ENCODE measurements around the gene SSR1.
A peak's percentile ranks its signal among the peaks of the same experiment; 100 is the strongest.
"Not testable (repeated sequence)": the region's sequence is repeated elsewhere in the genome, so short reads cannot be mapped to it uniquely, and the experiment has no call there.

SSR1 gene

GRCh38 chr6:7317538-7317937 lies 4.5 kb upstream of the SSR1 start:
- no peak for DNase-seq
- Histone ChIP-seq H3K4me3 (ENCODE audit: low read depth, low read length) (no peak overlapping the region), H3K27me3 (replicated peaks) (no peaks in the 10 kb centered on the region), H3K27ac (no peak overlapping the region), H3K36me3 (replicated peaks) (peaks cover 2% of the 10 kb centered on the region)
- TF ChIP-seq CTCF (IDR thresholded peaks at IDR 0.05; ENCODE audit: low read depth, low read length, missing control alignments), result no peak
- in situ Hi-C loops (cut with HindIII; ENCODE audit: low pct_ligation_motif_present, low sequenced_read_pairs), result no loop called here

DNA sequence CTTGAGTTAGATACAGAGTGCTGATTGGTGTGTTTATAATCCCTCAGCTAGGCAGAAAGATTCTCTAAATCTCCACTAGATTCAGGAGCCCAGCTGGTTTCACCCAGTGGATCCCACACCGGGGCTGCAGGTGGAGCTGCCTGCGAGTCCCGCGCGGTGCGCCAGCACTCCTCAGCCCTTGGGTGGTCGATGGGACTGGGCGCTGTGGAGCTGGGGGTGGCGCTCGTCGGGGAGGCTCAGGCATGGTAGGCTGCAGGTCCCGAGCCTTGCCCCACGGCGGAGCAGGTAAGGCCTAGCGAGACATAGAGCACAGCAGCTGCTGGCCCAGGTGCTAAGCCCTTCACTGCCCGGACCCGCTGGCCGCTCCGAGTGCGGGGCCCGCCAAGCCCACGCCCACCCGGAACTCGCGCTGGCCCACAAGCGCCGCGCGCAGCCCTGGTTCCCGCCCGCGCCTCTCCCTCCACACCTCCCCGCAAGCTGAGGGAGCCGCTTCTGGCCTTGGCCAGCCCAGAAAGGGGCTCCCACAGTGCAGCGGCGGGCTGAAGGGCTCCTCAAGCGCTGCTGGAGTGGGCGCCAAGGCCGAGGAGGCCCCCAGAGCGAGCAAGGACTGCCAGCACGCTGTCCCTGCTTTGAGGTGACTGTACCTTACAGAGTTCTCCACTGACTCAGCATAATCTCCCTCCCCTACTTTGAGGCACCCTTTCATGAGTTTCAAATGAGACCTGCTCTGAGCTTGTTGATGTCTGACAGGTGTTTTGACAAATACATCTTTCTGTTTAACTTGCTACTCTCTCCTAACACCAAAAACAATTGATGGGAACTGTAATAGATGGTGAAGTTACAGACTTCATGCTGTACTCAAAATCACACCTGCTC lies 3.9 kb upstream of the SSR1 start:
- Histone ChIP-seq H3K36me3 (replicated peaks) (peaks cover 2% of the 10 kb centered on the region), H3K4me3 (ENCODE audit: low read depth, low read length) (no peak overlapping the region), H3K27me3 (replicated peaks) (no peaks in the 10 kb centered on the region), H3K27ac (no peak overlapping the region)
- in situ Hi-C loops (cut with HindIII; ENCODE audit: low pct_ligation_motif_present, low sequenced_read_pairs), result no loop called here
- no peak for TF ChIP-seq CTCF (IDR thresholded peaks at IDR 0.05; ENCODE audit: low read depth, low read length, missing control alignments)
- DNase-seq, result no peak

GRCh38 chr6:7315948-7316365 lies 3.0 kb upstream of the SSR1 start:
- Histone ChIP-seq H3K36me3 (replicated peaks) (peaks cover 2% of the 10 kb centered on the region), H3K27me3 (replicated peaks) (no peaks in the 10 kb centered on the region), H3K27ac (no peak overlapping the region), H3K4me3 (ENCODE audit: low read depth, low read length) (no peak overlapping the region)
- no peak for DNase-seq
- TF ChIP-seq CTCF (IDR thresholded peaks at IDR 0.05; ENCODE audit: low read depth, low read length, missing control alignments), result no peak
- in situ Hi-C loops (cut with HindIII; ENCODE audit: low pct_ligation_motif_present, low sequenced_read_pairs), result no loop called here

- H3K27ac ChIP-seq; H3K27me3 ChIP-seq (replicated peaks); DNase-seq; H3K36me3 ChIP-seq (replicated peaks); in situ Hi-C loops (cut with HindIII; ENCODE audit: low pct_ligation_motif_present, low sequenced_read_pairs); H3K4me3 ChIP-seq (ENCODE audit: low read depth, low read length): not testable (repeated sequence)
Observed at GRCh38 chr6:7315087-7315947, 2.3 kb upstream of the SSR1 start.

DNA sequence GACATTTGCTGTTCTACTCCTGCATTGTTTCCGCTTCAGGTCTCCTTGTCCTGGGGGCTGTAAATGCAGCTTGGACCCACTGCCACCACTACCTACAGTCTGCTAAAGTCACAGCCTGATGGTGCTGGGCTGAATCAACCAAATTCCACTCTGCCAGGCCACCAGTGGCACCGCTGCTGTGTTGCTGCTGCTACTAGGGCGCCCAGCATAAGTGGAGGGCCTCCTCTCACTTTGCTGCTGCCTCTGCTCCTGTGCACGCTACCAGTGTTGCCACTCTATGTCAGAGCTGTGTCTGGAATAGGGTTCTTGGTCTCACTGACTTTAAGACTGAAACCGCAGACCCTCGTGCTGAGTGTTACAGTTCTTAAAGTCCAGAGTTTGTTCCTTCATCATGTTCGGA lies 1.4 kb upstream of the SSR1 start:
- Histone ChIP-seq H3K36me3 (replicated peaks) (peaks cover 7% of the 10 kb centered on the region), H3K27ac (no peak overlapping the region), H3K27me3 (replicated peaks) (no peaks in the 10 kb centered on the region), H3K4me3 (ENCODE audit: low read depth, low read length) (no peak overlapping the region)
- no peak for TF ChIP-seq CTCF (IDR thresholded peaks at IDR 0.05; ENCODE audit: low read depth, low read length, missing control alignments)
- no peak for DNase-seq
- in situ Hi-C loops (cut with HindIII; ENCODE audit: low pct_ligation_motif_present, low sequenced_read_pairs), result no loop called here

- Histone ChIP-seq H3K36me3 (replicated peaks) (peaks cover 15% of the 10 kb centered on the region), H3K4me3 (ENCODE audit: low read depth, low read length) (peak overlapping the region; percentile 99), H3K27ac (peak overlapping the region; percentile 87), H3K27me3 (replicated peaks) (no peaks in the 10 kb centered on the region)
- DNase-seq, result no peak
- in situ Hi-C loops (cut with HindIII; ENCODE audit: low pct_ligation_motif_present, low sequenced_read_pairs), result no loop called here
- TF ChIP-seq CTCF (IDR thresholded peaks at IDR 0.05; ENCODE audit: low read depth, low read length, missing control alignments), result no peak
Observed at GRCh38 chr6:7313505-7314165, 636 bp upstream of the SSR1 start.
